MCF 10A (cell line): Measurements from ENCODE around the gene P2RX5. TPM values are rescaled to one million over a fixed set of nuclear protein-coding genes. Genes with fewer than 3 reads are reported as not detected.
"Not testable (repeated sequence)": the region's sequence is repeated elsewhere in the genome, so short reads cannot be mapped to it uniquely, and the experiment has no call there.

ENCODE experiments used
- BruUV-seq: library from RNA; stranded (reverse); fragments of 400-500 nt; replicated peaks from 2 replicates; lab custom pipeline; 2021; lab: Mats Ljungman, UMichigan
- CTCF ChIA-PET: fragments of 300-600 bp; sonication (Branson Sonifier 250); formaldehyde crosslinking; extraction: SDS; loops from one replicate; lab custom pipeline; 2021; ENCODE audit warnings: antibody characterized with exemption, inconsistent platforms; lab: Yijun Ruan, JAX
- POLR2A ChIA-PET: fragments of 300-600, 350-650 bp; sonication (Branson Sonifier 250); formaldehyde crosslinking; extraction: SDS; loops from one replicate; lab custom pipeline; 2020; ENCODE audit warnings: antibody characterized with exemption, inconsistent platforms; lab: Yijun Ruan, JAX
- DNase-seq: peaks from one replicate; pipeline ENCODE4 v3.0.0-alpha.2; 2018; ENCODE audit not compliant: unreplicated experiment
- H3K27ac Mint-ChIP-seq: one replicate; pipeline ENCODE4 v1.8.0; 2022; ENCODE audit warnings: mild to moderate bottlenecking, low read depth, mixed read lengths; ENCODE audit not compliant: unreplicated experiment
- H3K27me3 Mint-ChIP-seq: one replicate; pipeline ENCODE4 v1.8.0; 2022; ENCODE audit warnings: mixed read lengths; ENCODE audit not compliant: insufficient read depth, unreplicated experiment
- H3K36me3 Mint-ChIP-seq: one replicate; pipeline ENCODE4 v1.8.0; 2022; ENCODE audit warnings: mild to moderate bottlenecking, moderate library complexity, mixed read lengths; ENCODE audit not compliant: insufficient read depth, unreplicated experiment
- H3K4me1 Mint-ChIP-seq: one replicate; pipeline ENCODE4 v1.8.0; 2022; ENCODE audit warnings: mixed read lengths; ENCODE audit not compliant: insufficient read depth, unreplicated experiment
- H3K4me3 Mint-ChIP-seq: one replicate; pipeline ENCODE4 v1.8.0; 2022; ENCODE audit warnings: mild to moderate bottlenecking, moderate library complexity, mixed read lengths; ENCODE audit not compliant: unreplicated experiment
- H3K9me3 Mint-ChIP-seq: one replicate; pipeline ENCODE4 v1.8.0; 2022; ENCODE audit warnings: mixed read lengths; ENCODE audit not compliant: unreplicated experiment
- CTCF ChIP-seq: fragments of 200-600 bp; IDR thresholded peaks from one replicate; pipeline ENCODE4 v1.8.0; 2022; ENCODE audit warnings: antibody characterized with exemption, mild to moderate bottlenecking; ENCODE audit not compliant: unreplicated experiment
- intact Hi-C: fragments of 100-400 bp; cut with micrococcal nuclease; formaldehyde crosslinking; loops from 2 replicates; pipeline ENCODE4 v1.14.1; 2022
- total RNA-seq: library from RNA; stranded (reverse); gene quantifications from 2 replicates; pipeline ENCODE4 v1.2.3, GENCODE V29; 2022

P2RX5 gene
- total RNA-seq, 1 experiment from 2014 or later: 4.9 TPM

GRCh38 chr17:3739422-3740124 is 43.6 kb upstream of the P2RX5 start:
- Mint-ChIP-seq H3K27me3 (no peaks in the 10 kb centered on the region), H3K27ac (no peak overlapping the region), H3K4me3 (no peak overlapping the region), H3K9me3 (no peaks in the 10 kb centered on the region), H3K36me3 (no peaks in the 10 kb centered on the region), H3K4me1 (peaks cover 18% of the 10 kb centered on the region)
- intact Hi-C loops: loop anchor here (10.0 kb wide), 1 partner anchor 335 kb away; no protein-coding TSS in a partner anchor
- no peak for TF ChIP-seq CTCF
- ChIA-PET CTCF (interaction anchor here (0.5 to 7.6 kb wide), 10 partner anchors 8 to 313 kb away, joined by 3 to 129 read pairs (median 4); partner anchors contain the start of genes HASPIN and NCBP3), POLR2A (interaction anchor here (0.7 to 1.1 kb wide), 3 partner anchors 12 to 106 kb away, joined by 3 to 5 read pairs (median 4); no protein-coding TSS in a partner anchor)
- no peak for DNase-seq
- BruUV-seq: no TSS peak

GRCh38 chr17:3738562-3739295 is 42.8 kb upstream of the P2RX5 start:
- peak overlapping the region; percentile 47 for H3K4me3 Mint-ChIP-seq

GRCh38 chr17:3735515-3735914 is 39.6 kb upstream of the P2RX5 start:
- no peak for DNase-seq
- intact Hi-C loops: loop anchor here (10.0 kb wide), 1 partner anchor 339 kb away; no protein-coding TSS in a partner anchor
- H3K4me3 Mint-ChIP-seq: no peak overlapping the region
- ChIA-PET CTCF (interaction anchor here (0.6 to 7.6 kb wide), 11 partner anchors 9 to 686 kb away, joined by 3 to 129 read pairs (median 4); partner anchors contain the start of genes ITGAE and NCBP3), POLR2A (interaction anchor here (1.0 to 1.5 kb wide), 2 partner anchors 22 to 39 kb away, joined by 3 read pairs; partner anchors contain the start of gene P2RX5)
- no peaks in the 10 kb centered on the region for H3K36me3 Mint-ChIP-seq
- H3K27me3 Mint-ChIP-seq: no peaks in the 10 kb centered on the region
- BruUV-seq: no TSS peak
- no peaks in the 10 kb centered on the region for H3K9me3 Mint-ChIP-seq
- H3K4me1 Mint-ChIP-seq: peaks cover 21% of the 10 kb centered on the region
- H3K27ac Mint-ChIP-seq: no peak overlapping the region
- TF ChIP-seq CTCF: no peak

More at GRCh38 chr17:3738562-3739295, 42.8 kb upstream of the P2RX5 start:
- Mint-ChIP-seq H3K9me3 (no peaks in the 10 kb centered on the region), H3K4me1 (peaks cover 21% of the 10 kb centered on the region), H3K27me3 (no peaks in the 10 kb centered on the region), H3K27ac (peak overlapping the region; percentile 61), H3K36me3 (no peaks in the 10 kb centered on the region)
- CTCF ChIA-PET: interaction anchor here (0.5 to 7.6 kb wide), 28 partner anchors 9 to 903 kb away, joined by 3 to 129 read pairs (median 5); partner anchors contain the start of genes ALOX15, HASPIN and NCBP3
- TF ChIP-seq CTCF: no peak
- intact Hi-C loops: loop anchor here (10.0 kb wide), 1 partner anchor 336 kb away; no protein-coding TSS in a partner anchor
- POLR2A ChIA-PET: interaction anchor here (0.7 to 2.2 kb wide), 6 partner anchors 18 to 405 kb away, joined by 3 to 5 read pairs (median 4); partner anchors contain the start of genes CYB5D2 and ZZEF1
- BruUV-seq: no TSS peak
- peak; percentile 58 for DNase-seq

DNA sequence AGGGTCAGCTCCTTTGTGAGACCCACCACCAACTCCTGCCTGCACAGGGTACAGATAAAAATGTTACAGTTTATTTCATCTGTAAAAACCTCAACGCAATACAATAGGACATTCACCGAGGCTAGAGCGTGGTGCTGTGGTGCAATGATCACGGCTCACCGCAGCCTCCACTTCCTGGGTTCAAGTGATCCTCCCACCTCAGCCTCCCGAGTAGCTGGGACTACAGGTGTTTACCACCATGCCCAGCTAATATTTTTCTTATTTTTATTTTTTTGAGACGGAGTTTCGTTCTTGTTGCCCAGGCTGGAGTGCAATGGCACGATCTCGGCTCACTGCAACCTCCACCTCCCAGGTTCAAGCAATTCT is 38.9 kb upstream of the P2RX5 start:
- H3K4me3 Mint-ChIP-seq, H3K27me3 Mint-ChIP-seq, H3K9me3 Mint-ChIP-seq, BruUV-seq, H3K27ac Mint-ChIP-seq, DNase-seq, H3K36me3 Mint-ChIP-seq: not testable (repeated sequence)
- CTCF ChIA-PET: interaction anchor here (0.6 to 7.6 kb wide), 13 partner anchors 8 to 686 kb away, joined by 3 to 129 read pairs (median 5); partner anchors contain the start of gene NCBP3
- H3K4me1 Mint-ChIP-seq: peaks cover 21% of the 10 kb centered on the region
- POLR2A ChIA-PET: interaction anchor here (0.9 to 1.5 kb wide), 4 partner anchors 19 to 111 kb away, joined by 3 to 4 read pairs (median 3); partner anchors contain the start of gene P2RX5
- intact Hi-C loops: loop anchor here (10.0 kb wide), 1 partner anchor 340 kb away; no protein-coding TSS in a partner anchor
